HL-60 (cell line): ENCODE measurements around the gene CAPN9.

Source experiments
- CTCF ChIP-seq: IDR thresholded peaks from one replicate; pipeline ENCODE4 v1.5.1; 2011; ENCODE audit warnings: low read length, control low read depth, inconsistent platforms; ENCODE audit not compliant: insufficient read depth
- POLR2AphosphoS5 ChIP-seq: IDR thresholded peaks from 2 replicates; pipeline ENCODE4 v1.6.1; 2012; ENCODE audit warnings: low read depth
- TF ChIP-seq, protein P1 (sequence below): IDR thresholded peaks from 2 replicates; pipeline ENCODE4 v1.6.1; 2012; ENCODE audit warnings: low read depth; ENCODE audit not compliant: insufficient replicate concordance

DNA sequence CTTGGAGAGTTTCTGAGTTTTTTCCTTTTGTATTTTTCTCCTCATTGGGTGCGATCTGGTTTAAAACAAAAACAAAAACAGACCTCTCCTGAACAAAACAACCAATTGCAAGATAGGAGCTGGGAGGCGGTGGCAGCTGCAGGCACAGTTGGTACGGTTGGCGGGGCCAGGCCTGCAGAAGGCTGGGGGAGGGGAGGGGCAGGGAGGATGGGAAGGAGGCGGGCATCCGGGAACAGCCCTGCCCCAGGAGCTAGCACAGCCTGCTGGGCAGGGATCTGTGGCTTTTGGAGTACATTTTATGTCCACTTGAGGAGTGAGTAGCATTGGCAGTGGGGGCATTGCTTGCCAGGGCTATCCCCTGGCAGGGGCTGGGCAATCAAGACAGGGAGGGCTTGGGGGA is 5.2 kb downstream of the CAPN9 start:
- no peak for TF ChIP-seq CTCF
- no peak for TF ChIP-seq POLR2AphosphoS5
- TF ChIP-seq, protein P1, sequence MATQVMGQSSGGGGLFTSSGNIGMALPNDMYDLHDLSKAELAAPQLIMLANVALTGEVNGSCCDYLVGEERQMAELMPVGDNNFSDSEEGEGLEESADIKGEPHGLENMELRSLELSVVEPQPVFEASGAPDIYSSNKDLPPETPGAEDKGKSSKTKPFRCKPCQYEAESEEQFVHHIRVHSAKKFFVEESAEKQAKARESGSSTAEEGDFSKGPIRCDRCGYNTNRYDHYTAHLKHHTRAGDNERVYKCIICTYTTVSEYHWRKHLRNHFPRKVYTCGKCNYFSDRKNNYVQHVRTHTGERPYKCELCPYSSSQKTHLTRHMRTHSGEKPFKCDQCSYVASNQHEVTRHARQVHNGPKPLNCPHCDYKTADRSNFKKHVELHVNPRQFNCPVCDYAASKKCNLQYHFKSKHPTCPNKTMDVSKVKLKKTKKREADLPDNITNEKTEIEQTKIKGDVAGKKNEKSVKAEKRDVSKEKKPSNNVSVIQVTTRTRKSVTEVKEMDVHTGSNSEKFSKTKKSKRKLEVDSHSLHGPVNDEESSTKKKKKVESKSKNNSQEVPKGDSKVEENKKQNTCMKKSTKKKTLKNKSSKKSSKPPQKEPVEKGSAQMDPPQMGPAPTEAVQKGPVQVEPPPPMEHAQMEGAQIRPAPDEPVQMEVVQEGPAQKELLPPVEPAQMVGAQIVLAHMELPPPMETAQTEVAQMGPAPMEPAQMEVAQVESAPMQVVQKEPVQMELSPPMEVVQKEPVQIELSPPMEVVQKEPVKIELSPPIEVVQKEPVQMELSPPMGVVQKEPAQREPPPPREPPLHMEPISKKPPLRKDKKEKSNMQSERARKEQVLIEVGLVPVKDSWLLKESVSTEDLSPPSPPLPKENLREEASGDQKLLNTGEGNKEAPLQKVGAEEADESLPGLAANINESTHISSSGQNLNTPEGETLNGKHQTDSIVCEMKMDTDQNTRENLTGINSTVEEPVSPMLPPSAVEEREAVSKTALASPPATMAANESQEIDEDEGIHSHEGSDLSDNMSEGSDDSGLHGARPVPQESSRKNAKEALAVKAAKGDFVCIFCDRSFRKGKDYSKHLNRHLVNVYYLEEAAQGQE = no peak
